CD4-positive, CD25-positive, alpha-beta regulatory T cell (primary cell): ENCODE results near the gene FAAP20. TPM values are rescaled to one million over a fixed set of nuclear protein-coding genes. Genes with fewer than 3 reads are reported as not detected.

Experiments
- ATAC-seq, 2 donors: fragments of 150-1000 bp; cut with Tn5 transposase; one replicate each; pipeline ENCODE4 v1.10.0; 2021; ENCODE audit warnings: low read depth in 2 of 2, moderate number of reproducible peaks in 2 of 2, moderate library complexity in 1 of 2
- DNase-seq, 3 donors: peaks; one replicate each; pipeline versions ENCODE4 v3.0.0 to v3.0.0-alpha.2; 2012 to 2022; ENCODE audit warnings: mixed read lengths in 1 of 3
- H3K27ac ChIP-seq: one replicate; pipeline ENCODE4 v1.7.0; 2013; ENCODE audit warnings: mild to moderate bottlenecking, low read length; ENCODE audit not compliant: insufficient read depth, poor library complexity, severe bottlenecking
- H3K27me3 ChIP-seq: one replicate; pipeline ENCODE4 v1.7.0; 2013; ENCODE audit warnings: low read length; ENCODE audit not compliant: control insufficient read depth, insufficient read depth
- H3K36me3 ChIP-seq: one replicate; pipeline ENCODE4 v1.7.0; 2013; ENCODE audit warnings: mild to moderate bottlenecking, low read length, moderate library complexity; ENCODE audit not compliant: control insufficient read depth, insufficient read depth
- H3K4me1 ChIP-seq: 2 replicates; pipeline ENCODE4 v1.7.0; 2013; ENCODE audit warnings: mild to moderate bottlenecking, low read length; ENCODE audit not compliant: insufficient read depth, control insufficient read depth, poor library complexity, severe bottlenecking
- H3K4me3 ChIP-seq: one replicate; pipeline ENCODE4 v1.7.0; 2013; ENCODE audit warnings: low read depth, mild to moderate bottlenecking, low read length, moderate library complexity
- H3K9me3 ChIP-seq, 2 experiments: 1 replicate in 1 of 2; 2 replicates in 1 of 2; pipeline ENCODE4 v1.7.0; 2013; ENCODE audit warnings: low read length in 2 of 2, mild to moderate bottlenecking in 1 of 2, moderate library complexity in 1 of 2; ENCODE audit not compliant: control insufficient read depth in 2 of 2
- H3K27ac Mint-ChIP-seq, 3 donors: one replicate each; pipeline ENCODE4 v1.8.0; 2020 to 2022; ENCODE audit warnings: mild to moderate bottlenecking in 3 of 3, mixed read lengths in 3 of 3, moderate library complexity in 2 of 3
- H3K27me3 Mint-ChIP-seq: one replicate; pipeline ENCODE4 v1.8.0; 2022; ENCODE audit warnings: mild to moderate bottlenecking, mixed read lengths
- H3K36me3 Mint-ChIP-seq: one replicate; pipeline ENCODE4 v1.8.0; 2020; ENCODE audit warnings: mixed read lengths
- H3K4me1 Mint-ChIP-seq, 4 donors: one replicate each; pipeline ENCODE4 v1.8.0; 2020 to 2022; ENCODE audit warnings: mixed read lengths in 4 of 4, mild to moderate bottlenecking in 1 of 4
- H3K4me3 Mint-ChIP-seq, 4 donors: one replicate each; pipeline ENCODE4 v1.8.0; 2020 to 2022; ENCODE audit warnings: mild to moderate bottlenecking in 4 of 4, mixed read lengths in 4 of 4, moderate library complexity in 3 of 4
- H3K9me3 Mint-ChIP-seq, 7 donors: one replicate each; pipeline ENCODE4 v1.8.0; 2020 to 2022; ENCODE audit warnings: mixed read lengths in 7 of 7, mild to moderate bottlenecking in 3 of 7, moderate library complexity in 2 of 7
- polyA plus RNA-seq, 4 donors: library from polyadenylated mRNA; unstranded; fragments of 300-500 nt; fragmentation: Illumina TruSeq; gene quantifications; one replicate each; pipeline ENCODE4 v1.2.3, GENCODE V29; 2021
- total RNA-seq: library from RNA; stranded (reverse); gene quantifications from one replicate; pipeline ENCODE4 v1.2.3, GENCODE V29; 2022

Gene FAAP20
- total and polyA plus RNA-seq, 5 donors from 2014 or later: 40.0 to 66.5 (median 45.4) TPM

DNA sequence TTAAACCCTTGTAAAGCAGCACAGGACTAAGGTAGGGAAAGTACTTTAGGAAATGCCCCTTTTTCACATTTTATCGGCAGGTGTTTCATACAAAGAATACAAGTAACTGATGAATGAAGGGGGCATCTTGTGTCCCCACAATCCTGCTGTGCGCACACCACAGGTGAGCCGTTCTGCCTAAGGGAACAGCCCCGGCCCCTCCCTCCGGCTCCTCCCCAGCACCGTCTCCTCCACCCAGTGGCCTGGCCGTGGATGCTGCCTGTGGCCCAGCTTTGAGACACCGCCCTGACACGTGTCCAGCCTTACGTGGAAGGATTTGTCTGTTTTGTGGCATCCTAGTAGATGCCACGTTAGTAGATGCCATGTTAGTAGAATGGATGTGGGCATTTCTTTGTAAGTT, 12.8 kb downstream of the FAAP20 start:
- ATAC-seq: no peak
- H3K4me1 ChIP-seq: no peaks in the 10 kb centered on the region
- Mint-ChIP-seq H3K27ac (no peak overlapping the region), H3K4me1 (no peaks in the 10 kb centered on the region), H3K9me3 (no peaks in the 10 kb centered on the region), H3K27me3 (no peaks in the 10 kb centered on the region), H3K36me3 (peaks cover 8% of the 10 kb centered on the region), H3K4me3 (no peak overlapping the region)
- H3K27ac ChIP-seq: no peak overlapping the region
- no peaks in the 10 kb centered on the region for H3K27me3 ChIP-seq
- peaks cover 7% of the 10 kb centered on the region for H3K36me3 ChIP-seq
- no peak overlapping the region for H3K4me3 ChIP-seq
- no peak for DNase-seq
- no peaks in the 10 kb centered on the region for H3K9me3 ChIP-seq

DNA sequence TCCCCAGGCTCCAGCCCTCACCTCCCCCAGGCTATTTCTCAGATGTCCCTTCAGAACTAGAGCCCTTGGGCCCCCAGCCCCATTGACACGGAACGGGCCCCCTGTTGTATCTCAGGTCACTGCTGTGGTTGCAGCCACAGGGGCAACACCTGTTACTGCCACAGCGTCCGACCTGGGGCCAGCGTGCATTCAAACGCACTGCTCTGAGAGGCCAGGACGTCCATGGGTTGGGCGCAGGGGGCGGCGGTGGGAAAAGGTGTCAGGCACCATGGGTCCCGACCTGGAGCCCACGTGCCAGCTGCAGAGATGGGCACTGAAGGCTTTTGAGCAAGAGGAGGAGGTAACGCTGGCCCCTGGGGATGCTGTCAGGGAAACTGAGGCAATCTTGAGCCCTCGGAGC, 13.3 kb downstream of the FAAP20 start:
- peaks cover 7% of the 10 kb centered on the region for H3K36me3 ChIP-seq
- Mint-ChIP-seq H3K27ac (no peak overlapping the region), H3K4me3 (no peak overlapping the region), H3K27me3 (no peaks in the 10 kb centered on the region), H3K36me3 (peaks cover 10% of the 10 kb centered on the region), H3K9me3 (no peaks in the 10 kb centered on the region), H3K4me1 (no peaks in the 10 kb centered on the region)
- H3K4me3 ChIP-seq: no peak overlapping the region
- H3K27ac ChIP-seq: no peak overlapping the region
- no peak for ATAC-seq
- no peak for DNase-seq
- no peaks in the 10 kb centered on the region for H3K9me3 ChIP-seq
- H3K4me1 ChIP-seq: no peaks in the 10 kb centered on the region
- H3K27me3 ChIP-seq: no peaks in the 10 kb centered on the region

DNA sequence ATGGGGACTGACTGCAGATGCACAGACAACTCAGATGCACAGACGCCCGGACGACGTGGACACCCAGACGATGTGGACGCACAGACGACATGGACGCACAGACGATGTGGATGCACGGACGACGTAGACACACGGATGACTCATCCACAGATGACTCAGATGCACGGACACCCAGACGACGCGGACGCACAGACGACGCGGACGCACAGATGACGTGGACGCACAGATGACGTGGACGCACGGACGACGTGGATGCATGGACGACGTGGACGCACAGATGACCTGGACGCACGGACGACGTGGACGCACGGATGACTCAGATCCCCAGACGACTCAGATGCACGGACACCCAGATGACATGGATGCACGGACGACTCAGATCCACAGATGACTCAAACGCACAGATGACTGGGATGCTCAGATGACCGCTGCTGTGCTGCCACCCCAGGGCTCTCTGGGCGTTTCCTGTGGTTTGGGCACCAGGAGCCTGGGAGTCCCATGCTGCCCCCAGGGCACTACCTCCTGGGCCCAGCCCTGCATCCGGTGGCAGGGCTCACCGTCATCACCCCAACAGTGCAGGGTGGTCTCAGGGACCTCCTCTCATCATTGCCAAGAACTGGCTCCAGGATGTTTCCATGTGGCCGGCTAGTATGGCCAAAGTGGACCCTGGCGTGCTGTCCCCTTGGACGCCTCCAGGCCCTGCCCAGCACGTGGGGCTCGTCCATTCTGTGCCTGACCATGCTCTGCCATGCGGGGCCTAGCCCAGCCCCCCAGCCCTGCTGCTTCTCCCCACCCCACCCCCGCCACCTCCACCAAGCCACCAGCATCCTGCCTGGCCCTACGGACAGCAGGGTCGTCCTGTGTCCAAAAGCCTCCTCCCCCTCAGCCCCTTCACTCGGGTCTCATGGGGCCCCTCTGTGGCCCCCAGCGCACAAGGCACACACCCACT, 14.0 kb downstream of the FAAP20 start:
- Histone ChIP-seq H3K4me3 (no peak overlapping the region), H3K27me3 (no peaks in the 10 kb centered on the region), H3K9me3 (no peaks in the 10 kb centered on the region), H3K27ac (no peak overlapping the region), H3K36me3 (peaks cover 7% of the 10 kb centered on the region), H3K4me1 (no peaks in the 10 kb centered on the region)
- ATAC-seq: no peak
- no peaks in the 10 kb centered on the region for H3K4me1 Mint-ChIP-seq
- H3K9me3 Mint-ChIP-seq: no peaks in the 10 kb centered on the region
- peaks cover 13% of the 10 kb centered on the region for H3K36me3 Mint-ChIP-seq
- no peak overlapping the region for H3K4me3 Mint-ChIP-seq
- H3K27me3 Mint-ChIP-seq: no peaks in the 10 kb centered on the region
- no peak overlapping the region for H3K27ac Mint-ChIP-seq
- DNase-seq: no peak

DNA sequence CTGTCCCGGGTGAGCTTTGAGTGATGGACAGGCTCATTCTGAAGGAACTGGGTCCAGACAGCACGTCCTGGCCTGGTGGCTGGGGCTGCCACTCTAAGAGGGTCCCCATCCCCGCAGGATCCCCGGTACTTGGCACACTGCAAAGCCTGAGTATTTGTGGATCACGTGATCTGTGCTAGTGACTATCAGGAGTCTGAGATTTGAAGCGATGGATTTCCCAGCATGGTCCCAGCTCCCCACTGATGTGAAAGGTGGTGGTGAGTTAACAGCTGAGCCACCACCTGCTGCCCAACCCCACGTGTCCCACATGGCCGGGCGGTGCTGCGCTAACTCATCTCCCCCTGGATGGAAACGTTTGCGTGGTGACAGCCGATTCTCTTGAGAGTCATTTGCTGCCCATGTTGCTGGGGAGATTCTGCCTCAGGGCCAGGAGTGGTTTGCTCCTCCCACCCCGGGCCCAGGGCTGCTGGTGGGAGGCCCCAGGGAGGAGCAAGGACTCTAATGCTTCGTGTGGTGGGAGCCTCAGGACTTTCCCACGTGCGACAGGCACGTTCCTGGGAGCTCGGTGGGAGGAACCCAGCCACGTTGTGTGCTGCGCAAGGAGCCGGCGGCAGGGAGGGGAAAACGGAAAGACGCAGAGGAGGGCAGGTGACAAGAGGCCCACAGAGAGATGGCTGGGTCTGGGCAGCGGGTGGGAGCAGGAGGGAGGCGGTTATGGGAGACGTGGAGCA, 15.1 kb downstream of the FAAP20 start:
- Mint-ChIP-seq H3K4me3 (no peak overlapping the region), H3K36me3 (peaks cover 10% of the 10 kb centered on the region), H3K9me3 (no peaks in the 10 kb centered on the region), H3K27ac (no peak overlapping the region), H3K4me1 (peaks cover 0 to 4% (median 0%) of the 10 kb centered on the region in 4 donors), H3K27me3 (no peaks in the 10 kb centered on the region)
- DNase-seq: no peak
- Histone ChIP-seq H3K4me1 (no peaks in the 10 kb centered on the region), H3K4me3 (no peak overlapping the region), H3K9me3 (no peaks in the 10 kb centered on the region), H3K27me3 (no peaks in the 10 kb centered on the region), H3K27ac (no peak overlapping the region), H3K36me3 (no peaks in the 10 kb centered on the region)
- no peak for ATAC-seq

DNA sequence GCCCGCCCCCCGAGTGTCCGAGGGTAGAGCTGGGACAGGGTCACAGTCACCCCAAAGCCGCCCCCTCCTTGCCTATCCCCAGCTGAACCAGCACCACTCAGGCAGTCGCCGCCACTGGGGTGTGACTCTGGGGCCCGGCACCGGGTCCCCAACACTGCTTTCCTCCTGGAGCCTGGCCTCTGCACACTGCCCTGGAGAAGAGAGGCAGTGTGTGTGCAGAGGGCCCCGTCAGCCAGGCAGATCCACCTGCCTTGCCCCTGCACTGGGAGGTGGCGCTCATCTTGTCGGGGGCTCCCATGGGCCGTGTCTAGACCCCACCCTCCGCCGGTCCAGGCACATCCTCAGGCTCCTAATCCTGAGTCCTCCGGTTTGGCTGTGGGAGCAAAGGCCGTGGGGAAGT, 15.7 kb downstream of the FAAP20 start:
- Mint-ChIP-seq H3K9me3 (no peaks in the 10 kb centered on the region), H3K27ac (no peak overlapping the region), H3K4me3 (no peak overlapping the region), H3K36me3 (peaks cover 10% of the 10 kb centered on the region), H3K27me3 (no peaks in the 10 kb centered on the region), H3K4me1 (peaks cover 0 to 4% (median 0%) of the 10 kb centered on the region in 4 donors)
- DNase-seq: no peak
- Histone ChIP-seq H3K9me3 (no peaks in the 10 kb centered on the region), H3K27ac (no peak overlapping the region), H3K27me3 (no peaks in the 10 kb centered on the region), H3K36me3 (no peaks in the 10 kb centered on the region), H3K4me3 (no peak overlapping the region), H3K4me1 (no peaks in the 10 kb centered on the region)
- ATAC-seq: no peak

DNA sequence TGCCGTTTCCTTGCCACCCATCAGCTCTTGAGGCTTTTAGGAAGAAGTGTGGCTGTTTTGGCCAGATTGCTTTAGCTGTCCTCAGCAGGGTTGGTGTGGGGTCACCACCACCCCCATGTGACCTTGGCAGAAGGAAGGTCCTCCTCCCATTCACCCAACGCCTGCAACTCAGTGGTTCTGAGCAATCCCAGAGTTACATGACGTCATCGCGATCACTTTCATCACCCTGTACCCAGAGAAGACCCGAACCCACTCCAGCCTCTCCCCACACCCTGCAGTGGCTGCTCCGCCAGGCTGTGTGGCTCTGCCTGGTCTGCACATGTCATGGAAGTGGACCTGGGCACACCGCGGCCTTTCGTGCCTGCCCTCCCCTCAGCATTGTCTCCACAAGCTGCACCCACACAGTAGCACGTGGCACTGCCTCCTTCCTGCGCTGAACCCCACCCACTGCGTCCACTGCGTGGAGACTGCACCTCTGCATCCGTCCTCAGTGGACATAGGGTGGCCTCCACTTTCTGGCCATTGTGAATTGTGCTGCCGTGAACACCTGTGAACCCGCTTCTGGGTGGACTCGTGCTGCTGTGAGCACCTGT, 16.5 kb downstream of the FAAP20 start:
- peaks cover 0 to 4% (median under 1%) of the 10 kb centered on the region in 4 donors for H3K4me1 Mint-ChIP-seq
- H3K4me3 ChIP-seq: no peak overlapping the region
- ATAC-seq: no peak

DNA sequence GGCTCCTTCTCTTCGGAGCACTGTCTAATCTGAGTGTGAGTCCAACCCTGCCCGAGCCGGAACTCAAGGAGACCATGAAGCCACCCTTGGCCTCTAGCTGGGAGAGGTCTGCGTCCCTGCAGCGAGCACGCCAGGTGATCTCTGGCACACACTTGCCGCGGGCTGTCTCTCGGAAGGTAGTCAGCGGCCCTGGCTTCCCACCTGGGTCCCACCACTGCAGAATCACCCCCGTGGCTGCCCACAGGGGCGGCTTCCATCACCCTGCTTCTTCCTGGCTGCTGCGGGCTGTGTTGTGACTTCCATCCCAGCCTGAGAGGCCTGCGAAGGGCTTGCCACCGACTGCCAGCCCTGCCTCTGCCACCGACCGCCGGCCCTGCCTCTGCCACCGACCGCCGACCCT, 17.0 kb downstream of the FAAP20 start:
- H3K4me1 Mint-ChIP-seq: peaks cover 0 to 4% (median 1%) of the 10 kb centered on the region in 4 donors
- no peak overlapping the region for H3K4me3 Mint-ChIP-seq

More for the DNA sequence above, 16.5 kb downstream of the FAAP20 start:
- H3K9me3 Mint-ChIP-seq: no peaks in the 10 kb centered on the region
- H3K27ac Mint-ChIP-seq: no peak overlapping the region
- no peak overlapping the region for H3K4me3 Mint-ChIP-seq
- Histone ChIP-seq H3K27ac (no peak overlapping the region), H3K4me1 (no peaks in the 10 kb centered on the region), H3K36me3 (no peaks in the 10 kb centered on the region), H3K27me3 (no peaks in the 10 kb centered on the region), H3K9me3 (no peaks in the 10 kb centered on the region)
- no peak for DNase-seq
- H3K27me3 Mint-ChIP-seq: no peaks in the 10 kb centered on the region
- H3K36me3 Mint-ChIP-seq: peaks cover 10% of the 10 kb centered on the region

More for the DNA sequence above, 17.0 kb downstream of the FAAP20 start:
- Mint-ChIP-seq H3K27ac (no peak overlapping the region), H3K9me3 (no peaks in the 10 kb centered on the region), H3K27me3 (no peaks in the 10 kb centered on the region), H3K36me3 (peaks cover 10% of the 10 kb centered on the region)
- DNase-seq (no peak), ATAC-seq (no peak)
- no peaks in the 10 kb centered on the region for H3K27me3 ChIP-seq
- no peak overlapping the region for H3K4me3 ChIP-seq
- H3K27ac ChIP-seq: no peak overlapping the region
- no peaks in the 10 kb centered on the region for H3K36me3 ChIP-seq
- no peaks in the 10 kb centered on the region for H3K4me1 ChIP-seq
- H3K9me3 ChIP-seq: no peaks in the 10 kb centered on the region
